GM13976 (cell line): ENCODE measurements around the gene MICU1.

ENCODE experiments used
- DNase-seq: peaks from one replicate; pipeline ENCODE4 v3.0.0; 2012; ENCODE audit warnings: low spot score
- CTCF ChIP-seq: IDR thresholded peaks from 2 replicates; pipeline ENCODE4 v1.5.1; 2012; ENCODE audit warnings: borderline replicate concordance, mild to moderate bottlenecking; ENCODE audit not compliant: insufficient read depth; ENCODE audit errors: extremely low read depth, missing control alignments, control extremely low read depth
- in situ Hi-C: fragments of 300-500 bp; cut with MboI; formaldehyde crosslinking; loops from one replicate; pipeline ENCODE4 v1.12.0; 2022; ENCODE audit warnings: low sequenced_read_pairs, mixed read lengths, inconsistent platforms; ENCODE audit not compliant: unreplicated experiment

MICU1 gene

GRCh38 chr10:72612203-72612826 lies 13.6 kb downstream of the MICU1 start:
- DNase-seq: no peak
- no peak for TF ChIP-seq CTCF
- in situ Hi-C loops: no loop called here

GRCh38 chr10:72611783-72612182 lies 14.1 kb downstream of the MICU1 start:
- in situ Hi-C loops: no loop called here
- no peak for DNase-seq
- no peak for TF ChIP-seq CTCF

GRCh38 chr10:72610466-72610865 lies 15.4 kb downstream of the MICU1 start:
- no peak for TF ChIP-seq CTCF
- DNase-seq: no peak
- in situ Hi-C loops: no loop called here

- in situ Hi-C loops: no loop called here
- no peak for DNase-seq
- no peak for TF ChIP-seq CTCF
Measured at GRCh38 chr10:72605122-72605521, 20.8 kb downstream of the MICU1 start.

GRCh38 chr10:72601144-72601543 lies 24.7 kb downstream of the MICU1 start:
- no peak for TF ChIP-seq CTCF
- in situ Hi-C loops: no loop called here
- DNase-seq: no peak

GRCh38 chr10:72598769-72599701 lies 26.8 kb downstream of the MICU1 start:
- in situ Hi-C loops: no loop called here
- no peak for DNase-seq
- TF ChIP-seq CTCF: no peak
